Fibroblast of the aortic adventitia (primary cell): ENCODE results near the gene ZFYVE19. TPM values are rescaled to one million over a fixed set of nuclear protein-coding genes. Genes with fewer than 3 reads are reported as not detected.
"Not testable (repeated sequence)": the region's sequence is repeated elsewhere in the genome, so short reads cannot be mapped to it uniquely, and the experiment has no call there.

ENCODE experiments used
- DNase-seq: peaks from one replicate; pipeline ENCODE4 v3.0.0-alpha.2; 2010; ENCODE audit warnings: low read depth
- H3K4me3 ChIP-seq: 2 replicates; pipeline ENCODE4 v1.5.1; 2011; ENCODE audit warnings: low read depth, mild to moderate bottlenecking, control low read depth, low read length, moderate library complexity
- CTCF ChIP-seq: IDR thresholded peaks from 2 replicates; pipeline ENCODE4 v1.5.1; 2011; ENCODE audit warnings: mild to moderate bottlenecking, low read length, control low read depth, inconsistent platforms; ENCODE audit not compliant: insufficient read depth
- small RNA-seq: library from RNA; depleted of rRNA; stranded (forward); fragments of <200 nt; gene quantifications from one replicate; pipeline ENCODE3, GENCODE V24; 2012
- total RNA-seq: library from RNA; depleted of rRNA; stranded (reverse); fragments of >200 nt; gene quantifications from 2 replicates; pipeline ENCODE4 v1.2.3, GENCODE V29; 2012; ENCODE audit warnings: low replicate concordance

Gene ZFYVE19
- total RNA-seq, 1 donor: 24.9 TPM

GRCh38 chr15:40858706-40859105 lies 51.8 kb downstream of the ZFYVE19 start:
- H3K4me3 ChIP-seq: no peak overlapping the region
- no peak for DNase-seq
- TF ChIP-seq CTCF: no peak

- TF ChIP-seq CTCF: peak; percentile 87
- DNase-seq: peak; percentile 70
- no peak overlapping the region for H3K4me3 ChIP-seq
Measured at GRCh38 chr15:40859206-40859851, 52.4 kb downstream of the ZFYVE19 start.

GRCh38 chr15:40861147-40861546 lies 54.3 kb downstream of the ZFYVE19 start:
- H3K4me3 ChIP-seq, DNase-seq: not testable (repeated sequence)

- peak; percentile 18 for DNase-seq
- TF ChIP-seq CTCF: no peak
- H3K4me3 ChIP-seq: no peak overlapping the region
Measured at GRCh38 chr15:40863660-40864270, 56.9 kb downstream of the ZFYVE19 start.

Small RNA genes lying within 50 kb of the gene (small RNA-seq; reads per million reads assigned to genes)
- gene SUMO2P15: not detected

Other genes with a start within 250 kb of the ZFYVE19 start
- 21.3 and 24.0 TPM in 2 replicates for gene CCDC32, start 242.0 kb upstream of the ZFYVE19 start, total RNA-seq
- 6.2 and 7.6 TPM in 2 replicates for gene RPUSD2, start 237.8 kb upstream of the ZFYVE19 start, total RNA-seq
- gene KNL1, start 212.8 kb upstream of the ZFYVE19 start, total RNA-seq: 1.3 and 35.9 TPM in 2 replicates
- 2.9 and 12.1 TPM in 2 replicates for gene RAD51, start 111.9 kb upstream of the ZFYVE19 start, total RNA-seq
- 18.0 and 54.0 TPM in 2 replicates for gene RMDN3, start 51.8 kb upstream of the ZFYVE19 start, total RNA-seq
- gene GCHFR, start 43.0 kb upstream of the ZFYVE19 start, total RNA-seq: 0.82 and 2.0 TPM in 2 replicates
- gene C15orf62, start 37.1 kb upstream of the ZFYVE19 start, total RNA-seq: 0.18 and 0.57 TPM in 2 replicates
- gene DNAJC17, start 384 bp downstream of the ZFYVE19 start, total RNA-seq: 21.6 and 33.5 TPM in 2 replicates
- not detected in 2 replicates for gene PPP1R14D, start 21.6 kb downstream of the ZFYVE19 start, total RNA-seq
- not detected in 2 replicates for gene SPINT1, start 37.0 kb downstream of the ZFYVE19 start, total RNA-seq
- 0.82 TPM in 1 of 2 replicates, not detected in the other for gene RHOV, start 67.1 kb downstream of the ZFYVE19 start, total RNA-seq
- gene VPS18, start 87.4 kb downstream of the ZFYVE19 start, total RNA-seq: 32.2 and 57.4 TPM in 2 replicates
- gene DLL4, start 122.3 kb downstream of the ZFYVE19 start, total RNA-seq: 0.08 and 0.09 TPM in 2 replicates
- gene CHAC1, start 146.4 kb downstream of the ZFYVE19 start, total RNA-seq: 4.7 and 11.4 TPM in 2 replicates